ENCODE measurements around the gene ATP11A. TPM values are rescaled to one million over a fixed set of nuclear protein-coding genes. Genes with fewer than 3 reads are reported as not detected.

The ATP11A gene
- total RNA-seq, 1 experiment from 2014 or later = 9.4 TPM

- Histone ChIP-seq H3K27me3 (replicated peaks; ENCODE audit: insufficient read depth, low read depth, low read length, poor library complexity) (no peaks in the 10 kb centered on the region), H3K27ac (ENCODE audit: low read depth, low read length, poor library complexity, severe bottlenecking) (no peak overlapping the region), H3K4me1 (ENCODE audit: insufficient read depth, low read length, poor library complexity, severe bottlenecking) (no peaks in the 10 kb centered on the region), H3K9me3 (ENCODE audit: low read depth, low read length, poor library complexity, severe bottlenecking) (no peaks in the 10 kb centered on the region), H3K4me3 (ENCODE audit: low read depth, low read length, poor library complexity, severe bottlenecking) (no peak overlapping the region), H3K36me3 (ENCODE audit: insufficient read depth, low read length, poor library complexity, severe bottlenecking) (no peaks in the 10 kb centered on the region)
- ChIA-PET POLR2A (ENCODE audit: low non-redundant PET) (no interaction called here), CTCF (no interaction called here)
- BruUV-seq (replicated peaks) = no TSS peak
- no peak for DNase-seq (ENCODE audit: low spot score)
- intact Hi-C loops (cut with micrococcal nuclease; ENCODE audit: unreplicated experiment) = no loop called here
- no peak for TF ChIP-seq EZH2 (IDR thresholded peaks at IDR 0.05; ENCODE audit: borderline replicate concordance, low read depth, low read length, poor library complexity, severe bottlenecking)
- TF ChIP-seq CTCF (conservative IDR thresholded peaks at IDR 0.05; ENCODE audit: low read depth, low read length) = no peak
These were observed 188.4 kb downstream of the ATP11A start for GRCh38 chr13:112877976-112878955.

- Histone ChIP-seq H3K4me3 (ENCODE audit: low read depth, low read length, poor library complexity, severe bottlenecking) (no peak overlapping the region), H3K4me1 (ENCODE audit: insufficient read depth, low read length, poor library complexity, severe bottlenecking) (no peaks in the 10 kb centered on the region), H3K9me3 (ENCODE audit: low read depth, low read length, poor library complexity, severe bottlenecking) (no peaks in the 10 kb centered on the region), H3K36me3 (ENCODE audit: insufficient read depth, low read length, poor library complexity, severe bottlenecking) (no peaks in the 10 kb centered on the region), H3K27ac (ENCODE audit: low read depth, low read length, poor library complexity, severe bottlenecking) (no peak overlapping the region), H3K27me3 (replicated peaks; ENCODE audit: insufficient read depth, low read depth, low read length, poor library complexity) (no peaks in the 10 kb centered on the region)
- no TSS peak for BruUV-seq (replicated peaks)
- CTCF ChIA-PET = no interaction called here
- POLR2A ChIA-PET (ENCODE audit: low non-redundant PET) = no interaction called here
- DNase-seq (ENCODE audit: low spot score) = no peak
- TF ChIP-seq EZH2 (IDR thresholded peaks at IDR 0.05; ENCODE audit: borderline replicate concordance, low read depth, low read length, poor library complexity, severe bottlenecking) = no peak
- TF ChIP-seq CTCF (conservative IDR thresholded peaks at IDR 0.05; ENCODE audit: low read depth, low read length) = no peak
- intact Hi-C loops (cut with micrococcal nuclease; ENCODE audit: unreplicated experiment) = no loop called here
These were observed 189.5 kb downstream of the ATP11A start for GRCh38 chr13:112879283-112879833.

DNA sequence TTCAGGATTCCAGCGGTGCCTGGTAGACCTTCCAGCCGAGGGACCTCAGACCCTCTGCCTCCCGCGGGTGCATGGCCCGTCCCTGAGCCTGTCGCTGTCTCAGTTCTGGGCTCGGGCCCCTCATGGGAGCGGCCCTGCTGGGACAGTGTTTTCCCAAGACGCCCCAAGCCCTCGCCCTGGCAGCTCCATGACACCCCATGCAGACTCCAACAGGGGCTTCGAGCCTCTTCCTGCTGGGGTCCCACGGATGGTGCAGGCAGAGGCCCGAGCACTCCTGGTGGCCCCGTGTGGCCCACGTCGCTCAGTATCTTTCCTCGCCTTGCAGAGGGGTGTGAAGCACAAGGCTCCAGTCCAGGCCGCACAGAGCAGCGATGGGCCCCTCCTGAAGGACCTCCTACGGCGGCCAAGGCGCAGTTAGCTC, 190.4 kb downstream of the ATP11A start:
- BruUV-seq (replicated peaks) = no TSS peak
- H3K4me3 ChIP-seq (ENCODE audit: low read depth, low read length, poor library complexity, severe bottlenecking) = no peak overlapping the region
- CTCF ChIA-PET = no interaction called here
- POLR2A ChIA-PET (ENCODE audit: low non-redundant PET) = no interaction called here
- no peaks in the 10 kb centered on the region for H3K27me3 ChIP-seq (replicated peaks; ENCODE audit: insufficient read depth, low read depth, low read length, poor library complexity)
- no peaks in the 10 kb centered on the region for H3K9me3 ChIP-seq (ENCODE audit: low read depth, low read length, poor library complexity, severe bottlenecking)
- H3K4me1 ChIP-seq (ENCODE audit: insufficient read depth, low read length, poor library complexity, severe bottlenecking) = no peaks in the 10 kb centered on the region
- intact Hi-C loops (cut with micrococcal nuclease; ENCODE audit: unreplicated experiment) = no loop called here
- no peak overlapping the region for H3K27ac ChIP-seq (ENCODE audit: low read depth, low read length, poor library complexity, severe bottlenecking)
- TF ChIP-seq EZH2 (IDR thresholded peaks at IDR 0.05; ENCODE audit: borderline replicate concordance, low read depth, low read length, poor library complexity, severe bottlenecking) (no peak), CTCF (conservative IDR thresholded peaks at IDR 0.05; ENCODE audit: low read depth, low read length) (no peak)
- H3K36me3 ChIP-seq (ENCODE audit: insufficient read depth, low read length, poor library complexity, severe bottlenecking) = no peaks in the 10 kb centered on the region
- no peak for DNase-seq (ENCODE audit: low spot score)
